ENCODE results near the gene TNFAIP8L2.
A peak's percentile ranks its signal among the peaks of the same experiment; 100 is the strongest.
"Not testable (repeated sequence)": the region's sequence is repeated elsewhere in the genome, so short reads cannot be mapped to it uniquely, and the experiment has no call there.

The TNFAIP8L2 gene

DNA sequence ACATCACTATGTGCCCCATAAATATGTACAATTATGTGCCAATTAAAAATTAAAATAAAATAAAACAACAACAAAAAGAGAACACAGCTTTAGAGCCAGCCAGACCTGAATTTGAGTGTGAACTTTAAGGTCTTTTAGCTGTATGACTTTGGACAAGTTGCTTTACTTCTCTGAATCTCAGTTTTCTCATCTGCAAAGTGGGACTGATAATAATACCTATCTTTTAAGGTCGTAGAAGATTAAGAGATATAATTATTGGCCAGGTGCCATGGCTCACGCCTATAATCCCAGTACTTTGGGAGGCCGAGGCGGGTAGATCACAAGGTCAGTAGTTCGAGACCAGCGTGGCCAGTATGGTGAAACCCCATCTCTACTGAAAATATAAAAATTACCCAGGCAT, 36.9 kb downstream of the TNFAIP8L2 start:
- DNase-seq: no peak

DNA sequence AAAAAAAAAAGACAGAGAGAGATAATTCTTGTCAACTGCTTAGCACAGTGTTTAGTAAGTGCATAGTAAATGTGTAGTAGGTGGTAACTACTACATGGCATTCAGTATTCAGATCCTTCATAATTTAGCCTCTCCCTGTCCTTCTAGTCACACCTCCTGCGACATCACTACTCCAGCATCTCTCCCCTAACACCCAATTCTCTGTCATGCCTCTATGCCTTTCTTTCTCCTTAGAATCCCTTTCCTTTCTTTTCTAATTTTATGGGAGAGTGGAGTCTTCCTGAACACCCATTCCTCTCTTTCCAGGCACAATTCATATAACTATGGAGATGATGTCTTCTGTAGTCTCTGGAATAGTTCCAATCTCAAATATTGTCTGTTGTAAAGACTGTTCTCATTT, 37.4 kb downstream of the TNFAIP8L2 start:
- no peak for DNase-seq

DNA sequence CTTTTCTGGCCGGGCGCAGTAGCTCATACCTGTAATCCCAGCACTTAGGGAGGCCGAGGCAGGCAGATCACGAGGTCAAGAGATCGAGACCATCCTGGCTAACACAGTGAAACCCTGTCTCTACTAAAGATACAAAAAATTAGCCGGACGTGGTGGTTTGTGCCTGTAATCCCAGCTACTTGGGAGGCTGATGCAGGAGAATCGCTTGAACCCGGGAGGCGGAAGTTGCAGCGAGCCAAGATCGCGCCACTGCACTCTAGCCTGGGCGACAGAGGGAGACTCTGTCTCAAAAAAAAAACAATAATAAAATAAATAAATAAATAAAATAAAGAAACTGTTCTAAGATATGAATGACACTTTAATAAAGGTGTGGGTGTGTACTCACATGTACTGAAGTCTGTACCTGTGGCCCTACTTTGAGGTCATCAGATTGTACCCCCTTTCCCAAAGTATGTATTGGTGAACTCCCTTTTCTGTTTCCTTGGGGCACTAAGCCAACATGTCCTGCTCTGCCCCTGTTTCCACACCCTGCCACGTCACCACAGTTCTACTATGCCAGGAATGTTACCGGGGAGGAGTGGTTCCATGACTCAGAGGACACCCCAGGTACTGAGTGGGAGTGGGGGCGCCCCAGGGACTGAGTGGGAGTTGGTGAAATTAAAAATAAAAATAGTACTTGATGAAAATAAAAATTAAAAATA, 38.6 kb downstream of the TNFAIP8L2 start:
- not testable (repeated sequence) for DNase-seq

DNA sequence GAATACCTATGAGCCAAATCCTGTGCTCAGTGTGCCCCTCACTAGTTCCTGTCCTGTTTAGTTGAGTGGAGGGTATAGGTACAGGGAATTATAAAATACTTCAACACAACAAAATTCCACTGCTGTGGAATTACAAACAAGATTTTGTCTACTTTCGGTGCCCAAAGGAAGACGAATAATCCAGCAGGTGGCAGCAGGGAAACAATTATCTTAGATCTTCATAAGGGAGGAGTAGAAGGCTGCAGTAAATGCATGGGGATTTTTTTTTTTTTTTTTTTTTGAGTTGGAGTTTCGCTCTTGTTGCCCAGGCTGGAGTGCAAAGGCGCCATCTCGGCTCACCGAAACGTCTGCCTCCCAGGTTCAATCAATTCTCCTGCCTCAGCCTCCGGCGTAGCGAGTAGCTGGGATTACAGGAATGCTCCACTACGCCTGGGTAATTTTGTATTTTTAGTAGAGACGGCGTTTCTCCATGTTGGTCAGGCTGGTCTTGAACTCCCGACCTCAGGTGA, 39.9 kb downstream of the TNFAIP8L2 start:
- DNase-seq: peak; percentile 84

DNA sequence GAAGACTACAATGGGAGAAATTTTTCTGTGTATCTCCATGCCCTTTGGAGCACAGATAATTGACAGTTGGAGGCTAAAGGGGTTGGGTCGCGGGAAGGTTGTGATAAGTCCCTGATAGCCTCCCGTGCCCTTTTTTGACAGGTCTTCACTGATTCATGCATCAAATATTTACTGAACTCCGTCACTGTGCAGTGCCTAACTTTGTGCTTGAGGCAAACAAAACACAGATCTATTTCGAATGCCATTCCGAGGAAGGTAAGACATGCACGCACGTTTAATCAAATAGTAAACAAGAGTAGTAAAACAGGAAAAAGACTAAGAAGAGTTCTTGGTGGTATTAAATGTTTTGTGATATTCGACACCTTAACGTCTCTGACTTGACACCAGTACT, 41.4 kb downstream of the TNFAIP8L2 start:
- peak; percentile 59 for DNase-seq

DNA sequence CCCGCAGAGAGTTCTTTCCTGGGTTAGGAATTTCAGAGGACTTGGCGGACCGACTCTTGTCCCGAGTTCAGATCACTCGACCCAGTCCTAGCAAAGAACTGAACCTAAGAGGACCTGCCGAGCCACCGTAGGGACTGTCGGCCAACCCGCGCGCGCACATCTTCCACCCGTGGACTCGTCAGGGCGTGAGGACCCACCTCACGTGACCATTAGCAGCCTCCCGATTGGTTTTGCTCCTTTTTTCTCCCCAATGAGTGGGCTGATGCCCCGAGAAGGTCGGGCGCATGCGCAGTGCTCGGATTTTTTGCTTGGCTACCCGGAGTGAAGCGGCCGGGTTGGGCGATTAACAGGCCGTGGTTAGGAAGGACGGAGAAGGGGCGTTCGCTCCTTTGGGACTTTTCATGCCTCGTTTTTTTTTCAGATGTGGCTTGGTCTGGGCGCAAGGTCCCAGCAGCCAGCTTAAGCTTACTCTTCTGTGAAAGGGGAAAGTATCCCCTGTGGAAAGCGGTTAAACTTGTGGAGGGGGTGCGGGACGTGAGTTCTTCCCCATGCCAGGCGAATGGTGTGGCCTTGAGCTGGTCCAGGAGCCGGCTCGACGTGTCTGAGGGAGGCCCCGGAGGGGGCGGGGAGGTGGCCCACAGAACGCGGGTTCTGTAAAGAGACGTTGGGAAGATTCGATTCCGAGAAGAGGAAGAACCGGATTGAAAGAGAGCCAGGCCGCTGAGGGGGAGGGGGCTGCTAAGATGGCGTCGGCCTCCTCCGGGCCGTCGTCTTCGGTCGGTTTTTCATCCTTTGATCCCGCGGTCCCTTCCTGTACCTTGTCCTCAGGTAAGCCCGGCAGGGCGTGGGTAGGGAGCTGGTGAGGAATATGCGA, 42.0 kb downstream of the TNFAIP8L2 start, which contains the start of gene PIP5K1A:
Gene PIP5K1A, plus strand, starts transcription at position 299 of the 874 bp plus-strand sequence. Its CDS starts 445 bp downstream, at position 744.
- peak; percentile 98 for DNase-seq

DNA sequence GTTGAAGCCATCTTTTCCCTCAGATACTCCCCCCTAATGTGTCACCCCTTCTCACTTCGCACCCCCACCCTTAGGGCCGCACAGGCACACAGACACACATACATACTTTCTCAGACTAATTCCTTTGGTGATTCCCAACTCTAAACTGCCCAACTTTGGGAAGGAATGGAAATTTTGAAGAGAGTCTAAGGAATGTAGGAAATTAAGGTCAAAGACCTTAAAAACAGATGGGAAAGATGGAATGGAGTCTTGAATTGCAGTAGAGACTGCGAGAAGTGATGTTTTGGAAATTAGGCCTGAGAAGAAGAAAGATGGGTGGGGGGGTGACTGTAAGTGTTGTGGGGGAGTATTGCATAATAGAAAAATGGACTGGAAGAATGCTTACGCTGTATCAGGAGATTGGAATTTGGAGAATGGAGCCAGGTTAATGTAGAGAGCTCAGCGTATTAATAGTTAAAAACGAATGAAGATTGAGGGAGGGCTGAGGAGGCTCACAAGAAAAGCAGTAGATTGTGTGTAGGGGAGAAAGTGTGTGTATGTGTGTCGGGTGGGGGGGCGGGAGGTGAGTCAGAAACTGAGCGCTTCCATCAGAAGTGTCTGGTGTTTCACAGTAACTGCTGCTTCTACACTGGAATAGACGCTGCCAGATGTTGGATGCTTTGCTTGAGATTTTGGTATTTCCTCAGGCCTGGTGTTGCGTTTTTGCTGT, 43.6 kb downstream of the TNFAIP8L2 start:
- no peak for DNase-seq

DNA sequence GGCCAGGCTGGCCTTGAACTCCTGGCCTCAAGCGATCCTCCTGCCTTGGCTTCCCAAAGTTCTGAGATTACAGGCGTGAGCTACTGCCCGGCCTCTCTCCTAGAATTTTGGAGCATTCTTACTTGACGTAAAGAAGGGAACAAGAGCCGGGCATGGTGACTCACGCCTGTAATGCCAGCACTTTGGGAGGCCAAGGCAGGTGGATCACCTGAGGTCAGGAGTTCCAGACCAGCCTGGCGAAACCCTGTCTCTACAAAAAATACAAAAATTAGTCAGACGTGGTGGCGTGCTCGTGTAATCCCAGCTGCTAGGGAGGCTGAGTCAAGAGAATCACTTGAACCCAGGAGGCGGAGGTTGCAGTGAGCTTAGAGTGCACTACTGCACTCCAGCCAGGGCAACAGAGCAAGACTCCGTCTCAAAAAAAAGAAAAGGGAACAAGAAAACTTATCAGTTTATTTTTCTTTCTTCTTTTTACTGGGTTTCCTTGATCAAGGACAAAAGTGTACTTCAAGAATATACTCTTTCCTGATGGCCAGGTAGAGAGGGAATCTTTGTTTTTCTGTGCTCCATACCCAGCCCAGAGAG, 49.0 kb downstream of the TNFAIP8L2 start:
- not testable (repeated sequence) for DNase-seq
